ENCODE measurements around the gene ACY1.

DNA sequence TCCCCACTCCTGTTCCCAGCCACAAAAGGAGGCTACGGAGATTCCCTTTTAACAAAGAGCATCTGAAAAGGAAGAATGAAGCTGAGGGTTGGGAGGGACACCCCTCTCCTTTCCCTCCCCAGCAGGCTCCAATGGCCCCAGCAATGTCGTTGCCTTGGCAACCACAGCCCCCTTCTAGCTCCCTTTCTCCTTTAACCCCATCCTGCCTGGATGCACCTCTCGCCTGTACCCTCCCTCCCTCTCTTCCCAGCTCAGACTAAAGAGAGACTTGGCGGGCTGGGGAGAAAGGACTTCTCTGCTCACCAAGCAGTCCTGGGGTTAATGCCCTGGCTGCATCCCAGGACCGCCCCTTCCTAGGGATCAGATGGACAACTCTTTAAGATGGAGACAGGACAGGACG lies 19.4 kb downstream of the ACY1 start:
- TF ChIP-seq CEBPB (IDR thresholded peaks at IDR 0.05) (no peak), CTCF (IDR thresholded peaks at IDR 0.05) (no peak), MAZ (IDR thresholded peaks at IDR 0.05; ENCODE audit: borderline replicate concordance, low read depth, low read length) (no peak), CHD2 (IDR thresholded peaks at IDR 0.05; ENCODE audit: low read length, partially characterized antibody) (no peak), POLR2A (IDR thresholded peaks at IDR 0.05; ENCODE audit: low read length) (no peak)
- TF ChIP-seq, protein P1, sequence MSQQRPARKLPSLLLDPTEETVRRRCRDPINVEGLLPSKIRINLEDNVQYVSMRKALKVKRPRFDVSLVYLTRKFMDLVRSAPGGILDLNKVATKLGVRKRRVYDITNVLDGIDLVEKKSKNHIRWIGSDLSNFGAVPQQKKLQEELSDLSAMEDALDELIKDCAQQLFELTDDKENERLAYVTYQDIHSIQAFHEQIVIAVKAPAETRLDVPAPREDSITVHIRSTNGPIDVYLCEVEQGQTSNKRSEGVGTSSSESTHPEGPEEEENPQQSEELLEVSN (IDR thresholded peaks at IDR 0.05; ENCODE audit: borderline replicate concordance, low read depth): no peak

Data from A549 (cell line).